ENCODE results near the gene IVD.

IVD gene

GRCh38 chr15:40456299-40456712 is 50.7 kb downstream of the IVD start:
- no peak for DNase-seq (ENCODE audit: low read depth)
- TF ChIP-seq CTCF (conservative IDR thresholded peaks at IDR 0.05; ENCODE audit: control insufficient read depth, insufficient read depth, low read depth, low read length): no peak

GRCh38 chr15:40456738-40457137 is 51.1 kb downstream of the IVD start:
- no peak for DNase-seq (ENCODE audit: low read depth)
- no peak for TF ChIP-seq CTCF (conservative IDR thresholded peaks at IDR 0.05; ENCODE audit: control insufficient read depth, insufficient read depth, low read depth, low read length)
- no peak overlapping the region for H3K4me3 ChIP-seq (ENCODE audit: control insufficient read depth, low read depth, low read length)

More at GRCh38 chr15:40456299-40456712, 50.7 kb downstream of the IVD start:
- H3K4me3 ChIP-seq (ENCODE audit: control insufficient read depth, low read depth, low read length): no peak overlapping the region

GRCh38 chr15:40458495-40459371 is 53.1 kb downstream of the IVD start:
- TF ChIP-seq CTCF (conservative IDR thresholded peaks at IDR 0.05; ENCODE audit: control insufficient read depth, insufficient read depth, low read depth, low read length): no peak
- H3K4me3 ChIP-seq (ENCODE audit: control insufficient read depth, low read depth, low read length): no peak overlapping the region
- no peak for DNase-seq (ENCODE audit: low read depth)

- no peak for TF ChIP-seq CTCF (conservative IDR thresholded peaks at IDR 0.05; ENCODE audit: control insufficient read depth, insufficient read depth, low read depth, low read length)
- no peak overlapping the region for H3K4me3 ChIP-seq (ENCODE audit: control insufficient read depth, low read depth, low read length)
- no peak for DNase-seq (ENCODE audit: low read depth)
These were observed 53.9 kb downstream of the IVD start for GRCh38 chr15:40459391-40460015.

GRCh38 chr15:40460404-40460803 is 54.8 kb downstream of the IVD start:
- no peak overlapping the region for H3K4me3 ChIP-seq (ENCODE audit: control insufficient read depth, low read depth, low read length)
- no peak for DNase-seq (ENCODE audit: low read depth)
- TF ChIP-seq CTCF (conservative IDR thresholded peaks at IDR 0.05; ENCODE audit: control insufficient read depth, insufficient read depth, low read depth, low read length): no peak

- H3K4me3 ChIP-seq (ENCODE audit: control insufficient read depth, low read depth, low read length): no peak overlapping the region
- no peak for DNase-seq (ENCODE audit: low read depth)
- TF ChIP-seq CTCF (conservative IDR thresholded peaks at IDR 0.05; ENCODE audit: control insufficient read depth, insufficient read depth, low read depth, low read length): no peak
These were observed 56.4 kb downstream of the IVD start for GRCh38 chr15:40461958-40462357.

All from fibroblast of mammary gland (primary cell).